ENCODE data around the gene PEAK1.
A peak's percentile ranks its signal among the peaks of the same experiment; 100 is the strongest.

Gene PEAK1

DNA sequence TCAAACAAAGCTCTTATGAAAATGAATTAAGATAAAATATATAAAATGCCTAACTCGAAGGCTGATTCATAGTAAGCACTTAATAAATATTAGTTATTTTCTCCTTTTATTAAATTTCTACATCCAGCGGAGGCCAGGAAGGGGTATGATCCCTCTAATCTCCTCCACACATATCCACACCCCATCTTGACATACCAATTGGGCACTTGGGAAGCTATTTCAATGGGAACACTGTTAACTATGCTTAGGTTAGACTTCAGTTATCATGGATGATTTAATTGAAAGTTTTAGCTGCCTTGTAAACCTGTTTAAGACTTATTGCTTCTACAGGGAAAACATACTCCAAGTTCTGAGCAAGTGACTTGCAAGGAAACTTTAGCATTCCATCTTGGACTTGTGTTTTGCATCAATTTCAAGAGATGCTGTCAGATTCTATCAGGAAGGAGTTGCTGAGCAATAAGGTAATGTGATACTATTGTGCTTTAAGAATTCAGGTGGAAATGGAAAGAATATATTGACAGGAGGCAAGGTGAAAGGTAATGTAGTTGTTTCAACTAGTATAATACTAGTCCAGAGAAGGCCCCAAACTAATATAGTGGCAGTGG, 228.6 kb downstream of the PEAK1 start:
- no peak for DNase-seq (ENCODE audit: low read depth in 1 of 2, low spot score in 1 of 2)
- no peak for TF ChIP-seq GABPA (IDR thresholded peaks at IDR 0.05; ENCODE audit: low read depth)
- TF ChIP-seq, protein P1, sequence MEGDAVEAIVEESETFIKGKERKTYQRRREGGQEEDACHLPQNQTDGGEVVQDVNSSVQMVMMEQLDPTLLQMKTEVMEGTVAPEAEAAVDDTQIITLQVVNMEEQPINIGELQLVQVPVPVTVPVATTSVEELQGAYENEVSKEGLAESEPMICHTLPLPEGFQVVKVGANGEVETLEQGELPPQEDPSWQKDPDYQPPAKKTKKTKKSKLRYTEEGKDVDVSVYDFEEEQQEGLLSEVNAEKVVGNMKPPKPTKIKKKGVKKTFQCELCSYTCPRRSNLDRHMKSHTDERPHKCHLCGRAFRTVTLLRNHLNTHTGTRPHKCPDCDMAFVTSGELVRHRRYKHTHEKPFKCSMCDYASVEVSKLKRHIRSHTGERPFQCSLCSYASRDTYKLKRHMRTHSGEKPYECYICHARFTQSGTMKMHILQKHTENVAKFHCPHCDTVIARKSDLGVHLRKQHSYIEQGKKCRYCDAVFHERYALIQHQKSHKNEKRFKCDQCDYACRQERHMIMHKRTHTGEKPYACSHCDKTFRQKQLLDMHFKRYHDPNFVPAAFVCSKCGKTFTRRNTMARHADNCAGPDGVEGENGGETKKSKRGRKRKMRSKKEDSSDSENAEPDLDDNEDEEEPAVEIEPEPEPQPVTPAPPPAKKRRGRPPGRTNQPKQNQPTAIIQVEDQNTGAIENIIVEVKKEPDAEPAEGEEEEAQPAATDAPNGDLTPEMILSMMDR (IDR thresholded peaks at IDR 0.05; ENCODE audit: insufficient read depth, low read length), result no peak
- TF ChIP-seq, protein P2, sequence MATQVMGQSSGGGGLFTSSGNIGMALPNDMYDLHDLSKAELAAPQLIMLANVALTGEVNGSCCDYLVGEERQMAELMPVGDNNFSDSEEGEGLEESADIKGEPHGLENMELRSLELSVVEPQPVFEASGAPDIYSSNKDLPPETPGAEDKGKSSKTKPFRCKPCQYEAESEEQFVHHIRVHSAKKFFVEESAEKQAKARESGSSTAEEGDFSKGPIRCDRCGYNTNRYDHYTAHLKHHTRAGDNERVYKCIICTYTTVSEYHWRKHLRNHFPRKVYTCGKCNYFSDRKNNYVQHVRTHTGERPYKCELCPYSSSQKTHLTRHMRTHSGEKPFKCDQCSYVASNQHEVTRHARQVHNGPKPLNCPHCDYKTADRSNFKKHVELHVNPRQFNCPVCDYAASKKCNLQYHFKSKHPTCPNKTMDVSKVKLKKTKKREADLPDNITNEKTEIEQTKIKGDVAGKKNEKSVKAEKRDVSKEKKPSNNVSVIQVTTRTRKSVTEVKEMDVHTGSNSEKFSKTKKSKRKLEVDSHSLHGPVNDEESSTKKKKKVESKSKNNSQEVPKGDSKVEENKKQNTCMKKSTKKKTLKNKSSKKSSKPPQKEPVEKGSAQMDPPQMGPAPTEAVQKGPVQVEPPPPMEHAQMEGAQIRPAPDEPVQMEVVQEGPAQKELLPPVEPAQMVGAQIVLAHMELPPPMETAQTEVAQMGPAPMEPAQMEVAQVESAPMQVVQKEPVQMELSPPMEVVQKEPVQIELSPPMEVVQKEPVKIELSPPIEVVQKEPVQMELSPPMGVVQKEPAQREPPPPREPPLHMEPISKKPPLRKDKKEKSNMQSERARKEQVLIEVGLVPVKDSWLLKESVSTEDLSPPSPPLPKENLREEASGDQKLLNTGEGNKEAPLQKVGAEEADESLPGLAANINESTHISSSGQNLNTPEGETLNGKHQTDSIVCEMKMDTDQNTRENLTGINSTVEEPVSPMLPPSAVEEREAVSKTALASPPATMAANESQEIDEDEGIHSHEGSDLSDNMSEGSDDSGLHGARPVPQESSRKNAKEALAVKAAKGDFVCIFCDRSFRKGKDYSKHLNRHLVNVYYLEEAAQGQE (IDR thresholded peaks at IDR 0.05; ENCODE audit: insufficient replicate concordance, low read depth), result no peak
- no peak for TF ChIP-seq POLR2AphosphoS5 (IDR thresholded peaks at IDR 0.05; ENCODE audit: low read depth)
- no peak for TF ChIP-seq SPI1 (IDR thresholded peaks at IDR 0.05; ENCODE audit: borderline replicate concordance, low read depth)

DNA sequence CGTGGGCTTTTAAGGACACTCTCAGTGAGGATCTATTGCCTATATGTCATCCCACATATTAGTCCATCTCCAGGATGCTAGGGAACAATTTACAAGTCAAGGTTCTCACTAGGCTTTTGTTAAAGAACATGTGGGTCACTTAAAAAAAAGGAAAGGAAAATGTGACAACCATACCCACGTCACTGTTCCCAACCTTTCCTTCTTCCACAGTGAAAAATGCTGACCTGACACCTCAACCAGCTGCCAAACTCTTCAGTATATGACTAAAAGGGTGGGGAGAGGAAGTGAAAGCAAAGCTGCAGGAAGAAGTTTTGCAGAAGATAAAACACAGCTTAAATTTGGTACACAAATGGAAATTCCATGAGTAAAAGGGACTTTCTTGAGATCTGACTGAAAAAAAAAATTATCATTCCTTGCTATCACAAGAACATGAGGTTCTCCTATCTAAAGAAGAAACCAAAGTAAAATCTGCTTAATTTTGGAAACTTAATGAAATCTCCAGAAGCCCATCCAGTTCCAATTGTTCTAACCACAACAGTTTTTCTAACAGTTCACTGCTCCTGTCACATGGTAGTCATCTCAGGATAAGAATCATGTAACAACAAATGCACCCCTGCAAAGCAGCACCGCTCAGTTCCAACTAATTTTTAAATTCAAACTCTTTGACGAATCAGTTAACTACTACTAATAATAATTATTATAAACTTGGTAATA, 232.0 kb downstream of the PEAK1 start:
- H3K27ac ChIP-seq (replicated peaks), result no peak overlapping the region
- peak; percentile 32 to 38 for DNase-seq (ENCODE audit: low read depth in 1 of 2, low spot score in 1 of 2)
- TF ChIP-seq, protein P1 (IDR thresholded peaks at IDR 0.05; ENCODE audit: insufficient read depth, low read length), result no peak
- peak; percentile 92 for TF ChIP-seq SPI1 (IDR thresholded peaks at IDR 0.05; ENCODE audit: borderline replicate concordance, low read depth)

More for the DNA sequence above, 228.6 kb downstream of the PEAK1 start:
- Histone ChIP-seq H3K4me3 (replicated peaks; ENCODE audit: insufficient read depth, low read length) (no peak overlapping the region), H3K27me3 (ENCODE audit: insufficient read depth, poor library complexity, severe bottlenecking) (no peaks in the 10 kb centered on the region), H3K27ac (replicated peaks) (no peak overlapping the region)

DNA sequence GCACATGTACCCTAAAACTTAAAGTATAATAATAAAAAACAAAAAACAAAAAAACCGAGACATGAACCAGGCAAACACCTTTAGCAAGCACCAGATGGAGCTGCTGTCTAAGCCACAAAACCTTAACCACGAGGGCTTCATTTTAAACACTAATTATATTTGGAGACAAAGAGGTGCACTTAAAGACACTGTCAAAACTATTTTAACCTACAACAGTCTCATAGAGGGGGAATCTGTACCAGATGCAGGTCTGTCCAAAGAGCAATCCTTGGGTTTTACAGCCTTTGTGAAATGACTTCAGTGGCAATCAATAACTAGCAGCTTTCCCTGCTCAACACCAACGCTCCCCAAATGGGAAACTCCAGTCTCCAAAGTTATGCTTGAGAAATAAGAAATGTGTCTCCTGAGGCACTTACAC, 233.3 kb downstream of the PEAK1 start:
- Histone ChIP-seq H3K27me3 (ENCODE audit: insufficient read depth, poor library complexity, severe bottlenecking) (no peaks in the 10 kb centered on the region), H3K4me3 (replicated peaks; ENCODE audit: insufficient read depth, low read length) (no peak overlapping the region), H3K27ac (replicated peaks) (no peak overlapping the region; the same call in 1 of the 2 replicates)
- TF ChIP-seq, protein P2 (IDR thresholded peaks at IDR 0.05; ENCODE audit: insufficient replicate concordance, low read depth), result no peak
- no peak for TF ChIP-seq SPI1 (IDR thresholded peaks at IDR 0.05; ENCODE audit: borderline replicate concordance, low read depth)
- no peak for TF ChIP-seq GABPA (IDR thresholded peaks at IDR 0.05; ENCODE audit: low read depth)
- TF ChIP-seq, protein P1 (IDR thresholded peaks at IDR 0.05; ENCODE audit: insufficient read depth, low read length), result no peak
- no peak for TF ChIP-seq POLR2AphosphoS5 (IDR thresholded peaks at IDR 0.05; ENCODE audit: low read depth)
- no peak for DNase-seq (ENCODE audit: low read depth in 1 of 2, low spot score in 1 of 2)

More for the DNA sequence above, 232.0 kb downstream of the PEAK1 start:
- Histone ChIP-seq H3K4me3 (replicated peaks; ENCODE audit: insufficient read depth, low read length) (no peak overlapping the region), H3K27me3 (ENCODE audit: insufficient read depth, poor library complexity, severe bottlenecking) (no peaks in the 10 kb centered on the region)
